ENCODE data around the gene CCDC59. TPM values are rescaled to one million over a fixed set of nuclear protein-coding genes. Genes with fewer than 3 reads are reported as not detected.

CCDC59 gene
- total RNA-seq, 2 donors from 2014 or later: 47.0 to 83.2 TPM

GRCh38 chr12:82351390-82351789, 6.8 kb downstream of the CCDC59 start:
- Mint-ChIP-seq H3K9me3 (no peaks in the 10 kb centered on the region), H3K27ac (no peak overlapping the region), H3K36me3 (ENCODE audit: low read depth) (peaks cover 78% of the 10 kb centered on the region), H3K27me3 (no peaks in the 10 kb centered on the region), H3K4me1 (peaks cover 5% of the 10 kb centered on the region), H3K4me3 (no peak overlapping the region)
- ATAC-seq (replicated peaks): no peak

DNA sequence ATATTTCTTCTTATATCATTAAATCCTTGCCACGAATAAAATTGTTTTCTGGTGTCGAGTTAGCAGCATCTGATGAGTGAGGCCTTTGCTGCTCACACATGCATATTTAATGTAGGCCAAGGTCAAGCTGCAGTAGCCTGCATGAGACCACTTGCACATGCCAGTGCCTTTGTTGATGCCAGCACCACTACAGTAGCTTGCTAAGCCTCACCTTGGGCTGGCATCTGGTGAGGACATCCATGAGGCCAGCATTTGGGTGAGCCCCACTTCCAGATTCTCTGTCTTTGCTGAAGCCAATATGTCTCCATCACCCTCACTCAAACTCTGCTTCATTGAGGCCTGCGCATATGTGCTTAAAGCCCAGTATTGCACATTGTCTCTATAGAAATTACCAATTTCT, 8.0 kb downstream of the CCDC59 start:
- Mint-ChIP-seq H3K36me3 (ENCODE audit: low read depth) (peaks cover 66% of the 10 kb centered on the region), H3K27me3 (no peaks in the 10 kb centered on the region), H3K4me3 (no peak overlapping the region), H3K4me1 (no peaks in the 10 kb centered on the region), H3K27ac (no peak overlapping the region), H3K9me3 (no peaks in the 10 kb centered on the region)
- ATAC-seq (replicated peaks): no peak

DNA sequence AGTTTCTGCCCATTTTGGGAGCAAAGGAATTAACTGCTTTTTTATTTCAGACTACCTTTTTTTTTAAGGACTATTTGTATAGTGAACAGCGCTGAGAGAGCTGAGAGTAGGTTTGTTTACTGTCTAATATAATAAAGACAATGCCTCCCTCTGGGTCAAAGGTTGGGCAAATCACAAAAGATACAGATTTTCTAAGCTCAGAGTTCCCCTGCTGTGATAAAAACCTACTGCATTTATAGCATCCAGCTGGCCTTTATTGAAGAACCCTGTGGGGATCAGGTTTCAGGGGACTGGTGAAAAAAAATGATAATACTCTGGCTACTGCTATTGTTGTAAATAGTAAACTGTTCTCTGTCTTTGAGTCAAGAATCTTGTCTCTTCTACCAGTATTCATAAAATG, 28.7 kb downstream of the CCDC59 start:
- H3K4me1 Mint-ChIP-seq: no peaks in the 10 kb centered on the region

DNA sequence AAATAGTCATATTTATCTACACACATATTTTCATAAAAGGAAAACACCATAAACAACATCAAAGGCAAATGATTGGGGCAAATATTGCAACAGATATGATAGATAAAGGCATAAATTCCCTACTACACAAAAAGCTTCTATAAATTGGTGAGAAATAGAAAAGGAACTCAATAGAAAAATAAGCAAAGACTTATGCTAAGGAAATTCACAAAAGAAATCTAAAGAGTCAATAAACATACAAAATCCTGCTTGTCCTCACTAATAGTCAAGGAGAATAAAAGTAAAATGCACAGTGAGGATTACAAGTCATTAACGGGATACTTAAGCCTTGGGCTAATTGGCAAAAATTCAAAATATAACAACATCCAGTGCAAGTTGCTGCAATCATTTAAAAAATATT, 30.3 kb downstream of the CCDC59 start:
- Mint-ChIP-seq H3K4me3 (no peak overlapping the region), H3K9me3 (no peaks in the 10 kb centered on the region), H3K36me3 (ENCODE audit: low read depth) (no peaks in the 10 kb centered on the region), H3K4me1 (no peaks in the 10 kb centered on the region), H3K27ac (no peak overlapping the region), H3K27me3 (peaks cover 4% of the 10 kb centered on the region)
- no peak for ATAC-seq (replicated peaks)

More for the DNA sequence above, 28.7 kb downstream of the CCDC59 start:
- H3K36me3 Mint-ChIP-seq (ENCODE audit: low read depth): no peaks in the 10 kb centered on the region
- no peak overlapping the region for H3K27ac Mint-ChIP-seq
- H3K9me3 Mint-ChIP-seq: no peaks in the 10 kb centered on the region
- ATAC-seq (replicated peaks): no peak
- H3K4me3 Mint-ChIP-seq: no peak overlapping the region
- peaks cover under 1% of the 10 kb centered on the region for H3K27me3 Mint-ChIP-seq

GRCh38 chr12:82326905-82327503, 31.2 kb downstream of the CCDC59 start:
- H3K36me3 Mint-ChIP-seq (ENCODE audit: low read depth): no peaks in the 10 kb centered on the region
- no peak overlapping the region for H3K4me3 Mint-ChIP-seq
- H3K4me1 Mint-ChIP-seq: no peaks in the 10 kb centered on the region
- H3K9me3 Mint-ChIP-seq: no peaks in the 10 kb centered on the region
- no peak overlapping the region for H3K27ac Mint-ChIP-seq
- peaks cover 4% of the 10 kb centered on the region for H3K27me3 Mint-ChIP-seq
- ATAC-seq (replicated peaks): no peak

DNA sequence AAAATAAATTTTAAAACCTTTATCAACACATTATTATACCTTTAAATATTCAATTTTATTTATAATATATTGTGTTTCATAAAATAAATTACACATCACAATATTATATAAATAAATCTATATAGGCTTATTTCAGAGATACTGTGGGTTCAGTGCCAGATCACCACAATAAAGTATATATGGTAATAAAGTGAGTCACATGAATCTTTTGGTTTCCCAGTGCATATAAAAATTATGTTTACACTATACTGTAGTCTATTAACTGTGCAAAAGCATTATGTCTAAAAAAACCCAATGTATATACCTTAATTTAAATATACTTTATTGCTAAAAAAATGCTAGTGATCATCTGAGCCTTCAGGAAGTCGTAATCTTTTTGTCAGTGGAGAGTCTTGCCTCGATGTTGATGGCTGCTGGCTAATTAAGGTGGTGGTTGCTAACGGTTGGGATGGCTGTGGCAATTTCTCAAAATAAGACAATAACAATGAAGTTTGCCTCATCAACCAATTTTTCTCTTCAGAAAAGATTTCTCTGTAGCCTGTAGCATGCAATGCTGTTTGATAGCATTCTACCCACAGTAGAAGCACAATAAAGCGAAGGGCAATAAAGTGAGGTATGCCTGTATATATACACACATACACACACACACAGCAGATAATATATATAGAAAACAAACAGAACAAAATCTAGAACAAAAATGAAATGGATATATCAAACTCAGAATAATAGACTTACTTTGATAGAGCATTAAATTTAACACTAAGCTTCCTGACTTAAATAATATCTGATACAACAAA, 32.4 kb downstream of the CCDC59 start:
- no peak for ATAC-seq (replicated peaks)
- Mint-ChIP-seq H3K4me3 (no peak overlapping the region), H3K27me3 (peaks cover 4% of the 10 kb centered on the region), H3K9me3 (no peaks in the 10 kb centered on the region), H3K4me1 (no peaks in the 10 kb centered on the region), H3K36me3 (ENCODE audit: low read depth) (no peaks in the 10 kb centered on the region), H3K27ac (no peak overlapping the region)

DNA sequence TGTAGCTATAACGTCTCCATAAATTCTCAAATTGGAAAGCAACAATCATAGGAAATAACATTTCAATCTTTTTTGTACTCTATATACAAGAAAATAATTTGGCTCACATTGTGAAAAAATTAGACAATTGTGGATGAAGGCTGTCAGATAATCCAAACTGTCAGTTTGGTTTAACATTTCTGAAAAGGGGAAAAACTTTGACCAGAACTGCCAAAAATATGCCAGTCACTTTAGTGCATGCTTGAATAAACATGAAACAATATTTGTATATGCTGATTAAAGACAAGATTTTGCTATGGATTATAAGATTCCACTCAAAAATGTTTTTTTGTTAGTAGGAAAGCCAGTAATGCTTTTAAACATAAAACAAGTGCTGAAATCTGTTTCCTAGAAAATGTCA, 38.9 kb downstream of the CCDC59 start:
- Mint-ChIP-seq H3K4me3 (no peak overlapping the region), H3K36me3 (ENCODE audit: low read depth) (no peaks in the 10 kb centered on the region), H3K27me3 (peaks cover 15% of the 10 kb centered on the region), H3K9me3 (no peaks in the 10 kb centered on the region), H3K27ac (no peak overlapping the region), H3K4me1 (no peaks in the 10 kb centered on the region)
- no peak for ATAC-seq (replicated peaks)

GRCh38 chr12:82314406-82314892, 43.7 kb downstream of the CCDC59 start:
- H3K27me3 Mint-ChIP-seq: peaks cover 14% of the 10 kb centered on the region
- no peaks in the 10 kb centered on the region for H3K4me1 Mint-ChIP-seq
- H3K36me3 Mint-ChIP-seq (ENCODE audit: low read depth): no peaks in the 10 kb centered on the region
- no peak overlapping the region for H3K4me3 Mint-ChIP-seq
- no peak for ATAC-seq (replicated peaks)
- no peak overlapping the region for H3K27ac Mint-ChIP-seq
- H3K9me3 Mint-ChIP-seq: no peaks in the 10 kb centered on the region

Other genes starting within 250 kb of the CCDC59 start
- gene METTL25, start 142 bp upstream of the CCDC59 start, total RNA-seq: 10 to 100 TPM; 11.3 to 12.1 TPM